ENCODE results near the gene DHX16. TPM values are rescaled to one million over a fixed set of nuclear protein-coding genes. Genes with fewer than 3 reads are reported as not detected.

Gene DHX16
- total RNA-seq, 5 donors from 2014 or later (not counting 1 experiment from before 2014, with no cell fraction given): 29.0 to 51.9 (median 46.2) TPM

GRCh38 chr6:30712441-30712945 lies 39.7 kb upstream of the DHX16 start:
- DNase-seq: no peak
- 85% methylated on average over 7 of the region's 7 CpGs for whole genome bisulfite sequencing (ENCODE audit: insufficient coverage)
- POLR2A ChIA-PET: no interaction called here

DNA sequence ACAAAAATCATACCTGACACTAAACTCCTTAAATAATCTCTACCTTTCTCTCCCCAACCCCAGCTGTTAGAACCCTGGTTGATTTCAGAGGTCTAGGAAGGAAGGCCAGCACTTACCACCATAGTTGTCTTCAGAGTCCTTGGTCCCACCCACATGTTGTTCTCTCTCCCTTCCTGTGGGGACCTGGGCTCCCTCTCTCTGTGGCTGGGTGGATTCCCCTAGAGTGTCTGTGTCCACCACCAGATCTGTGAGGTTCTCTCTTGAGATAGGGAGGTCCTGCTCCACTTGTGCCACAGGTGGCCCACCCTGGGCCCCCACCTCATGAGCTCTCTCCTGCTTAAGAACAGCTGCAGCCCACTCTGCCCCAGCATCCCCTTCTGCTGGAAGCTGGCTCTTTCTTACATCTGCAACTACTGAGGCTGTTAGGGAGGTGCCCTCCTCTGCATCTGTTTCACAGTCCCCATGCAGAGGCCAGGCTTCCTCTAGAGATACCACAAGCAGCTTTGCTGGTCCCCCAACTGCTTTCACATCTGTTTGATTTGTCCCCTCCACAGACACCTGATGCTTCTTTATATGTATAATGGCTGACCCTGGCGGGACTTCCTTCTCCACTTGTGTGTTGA lies 39.1 kb upstream of the DHX16 start:
- H3K27me3 ChIP-seq (replicated peaks in 1 of 2; ENCODE audit: control insufficient read depth in 2 of 2, extremely low read depth in 1 of 2, insufficient read depth in 2 of 2, low read length in 1 of 2): no peaks in the 10 kb centered on the region
- H3K4me3 ChIP-seq (ENCODE audit: control insufficient read depth in 1 of 2, extremely low read depth in 1 of 2, low read length in 1 of 2): no peak overlapping the region
- H3K9me3 Mint-ChIP-seq: no peaks in the 10 kb centered on the region
- ChIA-PET CTCF (interaction anchor here in 1 of 2 donors (1.1 kb wide), 1 partner anchor 33 kb away, joined by 4 read pairs; no protein-coding TSS in a partner anchor), POLR2A (no interaction called here)
- no peaks in the 10 kb centered on the region for H3K9me3 ChIP-seq
- H3K4me1 ChIP-seq (ENCODE audit: control insufficient read depth in 1 of 2, extremely low read depth in 1 of 2, insufficient read depth in 2 of 2, low read length in 2 of 2): peaks cover 3 to 18% of the 10 kb centered on the region in 2 experiments
- no peaks in the 10 kb centered on the region for H3K27me3 Mint-ChIP-seq
- no peak overlapping the region for H3K27ac ChIP-seq (ENCODE audit: low read length)
- peak overlapping the region in 1 of 2 donors; percentile 65 for H3K27ac Mint-ChIP-seq
- ATAC-seq (replicated peaks in 1 of 4) (no peak), DNase-seq (no peak)
- WGBS (ENCODE audit: insufficient coverage): no CpG with 5 or more reads among the region's 1 CpG
- H3K4me1 Mint-ChIP-seq: peaks cover 27 to 44% (median 31%) of the 10 kb centered on the region in 3 donors
- peaks cover 57% of the 10 kb centered on the region for H3K36me3 Mint-ChIP-seq
- H3K36me3 ChIP-seq (ENCODE audit: control insufficient read depth in 2 of 2, extremely low read depth in 1 of 2, insufficient read depth in 1 of 2, low read length in 1 of 2): peaks cover 0 to 57% of the 10 kb centered on the region in 2 donors
- no peak overlapping the region for H3K4me3 Mint-ChIP-seq

More at GRCh38 chr6:30712441-30712945, 39.7 kb upstream of the DHX16 start:
- no peaks in the 10 kb centered on the region for H3K9me3 ChIP-seq
- H3K27ac ChIP-seq (ENCODE audit: low read length): no peak overlapping the region
- CTCF ChIA-PET: interaction anchor here in 1 of 2 donors (1.1 kb wide), 1 partner anchor 33 kb away, joined by 4 read pairs; no protein-coding TSS in a partner anchor
- H3K27me3 ChIP-seq (replicated peaks in 1 of 2; ENCODE audit: control insufficient read depth in 2 of 2, extremely low read depth in 1 of 2, insufficient read depth in 2 of 2, low read length in 1 of 2): no peaks in the 10 kb centered on the region
- Mint-ChIP-seq H3K9me3 (no peaks in the 10 kb centered on the region), H3K4me3 (no peak overlapping the region), H3K27ac (peak overlapping the region in 1 of 2 donors; percentile 65), H3K36me3 (peaks cover 56% of the 10 kb centered on the region), H3K27me3 (no peaks in the 10 kb centered on the region), H3K4me1 (peaks cover 32 to 51% (median 36%) of the 10 kb centered on the region in 3 donors)
- peaks cover 3 to 21% of the 10 kb centered on the region in 2 experiments for H3K4me1 ChIP-seq (ENCODE audit: control insufficient read depth in 1 of 2, extremely low read depth in 1 of 2, insufficient read depth in 2 of 2, low read length in 2 of 2)
- no peak overlapping the region for H3K4me3 ChIP-seq (ENCODE audit: control insufficient read depth in 1 of 2, extremely low read depth in 1 of 2, low read length in 1 of 2)
- peaks cover 0 to 52% of the 10 kb centered on the region in 2 donors for H3K36me3 ChIP-seq (ENCODE audit: control insufficient read depth in 2 of 2, extremely low read depth in 1 of 2, insufficient read depth in 1 of 2, low read length in 1 of 2)
- ATAC-seq (replicated peaks in 1 of 4): no peak

DNA sequence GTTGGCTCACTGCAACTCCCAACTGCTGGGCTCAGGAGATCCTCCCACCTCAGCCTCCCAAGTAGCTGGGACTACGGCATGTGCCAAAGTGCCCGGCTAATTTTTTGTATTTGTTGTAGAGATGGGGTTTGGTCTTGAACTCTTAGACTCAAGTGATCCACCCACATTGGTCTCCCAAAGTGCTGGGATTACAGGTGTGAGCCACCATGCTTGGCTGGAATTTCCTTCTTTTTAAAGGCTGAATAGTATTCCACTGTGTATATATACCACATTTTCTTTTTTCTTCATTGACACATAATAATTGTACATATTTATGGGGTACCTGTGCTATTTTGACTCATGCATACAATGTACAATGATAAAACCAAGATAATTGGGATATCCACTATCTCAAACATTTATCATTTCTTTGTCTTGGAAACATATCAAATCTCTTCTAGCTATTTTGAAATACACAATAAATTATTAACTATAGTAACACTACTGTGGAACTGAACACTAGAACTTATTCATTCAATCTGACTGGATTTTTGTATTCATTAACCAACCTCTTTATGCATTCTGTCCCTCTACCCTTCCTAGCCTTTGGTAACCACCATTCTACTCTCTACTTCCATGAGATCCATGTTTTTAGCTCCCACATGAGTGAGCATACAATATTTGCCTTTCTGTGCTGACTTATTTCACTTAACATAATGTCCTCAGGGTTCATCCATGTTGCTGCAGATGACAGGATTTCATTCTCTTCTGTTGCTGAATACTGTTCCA lies 36.5 kb upstream of the DHX16 start:
- Mint-ChIP-seq H3K27me3 (no peaks in the 10 kb centered on the region), H3K27ac (no peak overlapping the region), H3K36me3 (peaks cover 66% of the 10 kb centered on the region), H3K4me1 (peaks cover 9 to 20% (median 16%) of the 10 kb centered on the region in 3 donors), H3K4me3 (no peak overlapping the region), H3K9me3 (no peaks in the 10 kb centered on the region)
- Histone ChIP-seq H3K27me3 (replicated peaks in 1 of 2; ENCODE audit: control insufficient read depth in 2 of 2, extremely low read depth in 1 of 2, insufficient read depth in 2 of 2, low read length in 1 of 2) (no peaks in the 10 kb centered on the region), H3K4me3 (ENCODE audit: control insufficient read depth in 1 of 2, extremely low read depth in 1 of 2, low read length in 1 of 2) (no peak overlapping the region), H3K27ac (ENCODE audit: low read length) (no peak overlapping the region), H3K4me1 (ENCODE audit: control insufficient read depth in 1 of 2, extremely low read depth in 1 of 2, insufficient read depth in 2 of 2, low read length in 2 of 2) (peaks cover 0 to 7% of the 10 kb centered on the region in 2 experiments), H3K36me3 (ENCODE audit: control insufficient read depth in 2 of 2, extremely low read depth in 1 of 2, insufficient read depth in 1 of 2, low read length in 1 of 2) (peaks cover 6 to 57% of the 10 kb centered on the region in 2 donors), H3K9me3 (no peaks in the 10 kb centered on the region)
- ATAC-seq (replicated peaks in 1 of 4) (no peak), DNase-seq (no peak)
- ChIA-PET POLR2A (no interaction called here), CTCF (no interaction called here)
- WGBS (ENCODE audit: insufficient coverage): no CpG with 5 or more reads among the region's 2 CpGs

GRCh38 chr6:30707281-30707850 lies 34.6 kb upstream of the DHX16 start:
- Mint-ChIP-seq H3K27ac (no peak overlapping the region), H3K4me1 (peaks cover 5 to 12% (median 10%) of the 10 kb centered on the region in 3 donors), H3K27me3 (no peaks in the 10 kb centered on the region), H3K4me3 (no peak overlapping the region), H3K36me3 (peaks cover 64% of the 10 kb centered on the region), H3K9me3 (no peaks in the 10 kb centered on the region)
- ATAC-seq (replicated peaks in 1 of 4) (no peak), DNase-seq (no peak)
- Histone ChIP-seq H3K4me3 (ENCODE audit: control insufficient read depth in 1 of 2, extremely low read depth in 1 of 2, low read length in 1 of 2) (no peak overlapping the region), H3K4me1 (ENCODE audit: control insufficient read depth in 1 of 2, extremely low read depth in 1 of 2, insufficient read depth in 2 of 2, low read length in 2 of 2) (peaks cover 0 to 7% of the 10 kb centered on the region in 2 experiments), H3K27me3 (replicated peaks in 1 of 2; ENCODE audit: control insufficient read depth in 2 of 2, extremely low read depth in 1 of 2, insufficient read depth in 2 of 2, low read length in 1 of 2) (no peaks in the 10 kb centered on the region), H3K36me3 (ENCODE audit: control insufficient read depth in 2 of 2, extremely low read depth in 1 of 2, insufficient read depth in 1 of 2, low read length in 1 of 2) (peaks cover 10 to 54% of the 10 kb centered on the region in 2 donors), H3K27ac (ENCODE audit: low read length) (no peak overlapping the region), H3K9me3 (no peaks in the 10 kb centered on the region)
- WGBS (ENCODE audit: insufficient coverage): 100% methylated on average over 1 of the region's 6 CpGs
- ChIA-PET CTCF (interaction anchor here in 1 of 2 donors (0.6 kb wide), 1 partner anchor 191 kb away, joined by 5 read pairs; no protein-coding TSS in a partner anchor), POLR2A (interaction anchor here in 1 of 2 donors (0.6 kb wide), 1 partner anchor 1447 kb away, joined by 5 read pairs; no protein-coding TSS in a partner anchor)

DNA sequence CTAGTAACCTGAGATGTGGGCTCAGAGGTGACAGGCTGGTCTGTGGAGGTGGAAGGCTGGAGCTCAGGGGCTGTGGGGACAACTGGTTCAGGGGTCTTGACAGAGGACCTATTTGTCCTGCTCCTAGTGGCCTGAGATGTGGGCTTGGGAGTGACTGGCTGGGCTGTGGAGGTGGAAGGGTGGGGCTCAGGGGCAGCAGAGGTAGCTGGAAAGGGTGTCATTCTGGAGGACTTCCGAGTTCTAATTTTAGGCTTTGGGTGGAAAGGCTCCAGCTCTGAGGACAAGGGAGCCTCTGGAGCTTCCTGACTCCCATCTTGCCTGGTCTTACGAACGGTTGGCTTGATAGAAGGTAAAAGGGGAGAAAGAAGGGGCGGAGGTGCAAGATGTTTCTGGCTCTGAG lies 32.8 kb upstream of the DHX16 start:
- Histone ChIP-seq H3K36me3 (ENCODE audit: control insufficient read depth in 2 of 2, extremely low read depth in 1 of 2, insufficient read depth in 1 of 2, low read length in 1 of 2) (peaks cover 13 to 38% of the 10 kb centered on the region in 2 donors), H3K27ac (ENCODE audit: low read length) (no peak overlapping the region), H3K4me3 (ENCODE audit: control insufficient read depth in 1 of 2, extremely low read depth in 1 of 2, low read length in 1 of 2) (no peak overlapping the region), H3K4me1 (ENCODE audit: control insufficient read depth in 1 of 2, extremely low read depth in 1 of 2, insufficient read depth in 2 of 2, low read length in 2 of 2) (no peaks in the 10 kb centered on the region), H3K9me3 (no peaks in the 10 kb centered on the region), H3K27me3 (replicated peaks in 1 of 2; ENCODE audit: control insufficient read depth in 2 of 2, extremely low read depth in 1 of 2, insufficient read depth in 2 of 2, low read length in 1 of 2) (no peaks in the 10 kb centered on the region)
- H3K4me3 Mint-ChIP-seq: no peak overlapping the region
- CTCF ChIA-PET: interaction anchor here in 1 of 2 donors (0.6 kb wide), 1 partner anchor 25 kb away, joined by 4 read pairs; no protein-coding TSS in a partner anchor
- ATAC-seq (replicated peaks in 1 of 4) (no peak), DNase-seq (no peak)
- POLR2A ChIA-PET: interaction anchor here in 1 of 2 donors (0.6 to 0.7 kb wide), 2 partner anchors 12 to 896 kb away, joined by 3 to 8 read pairs; no protein-coding TSS in a partner anchor
- H3K27me3 Mint-ChIP-seq: no peaks in the 10 kb centered on the region
- H3K36me3 Mint-ChIP-seq: peaks cover 54% of the 10 kb centered on the region
- peak overlapping the region in 1 of 2 donors; percentile 34 for H3K27ac Mint-ChIP-seq
- WGBS (ENCODE audit: insufficient coverage): 100% methylated on average over 2 of the region's 4 CpGs
- peaks cover 0 to under 1% (median 0%) of the 10 kb centered on the region in 3 donors for H3K4me1 Mint-ChIP-seq
- no peaks in the 10 kb centered on the region for H3K9me3 Mint-ChIP-seq

DNA sequence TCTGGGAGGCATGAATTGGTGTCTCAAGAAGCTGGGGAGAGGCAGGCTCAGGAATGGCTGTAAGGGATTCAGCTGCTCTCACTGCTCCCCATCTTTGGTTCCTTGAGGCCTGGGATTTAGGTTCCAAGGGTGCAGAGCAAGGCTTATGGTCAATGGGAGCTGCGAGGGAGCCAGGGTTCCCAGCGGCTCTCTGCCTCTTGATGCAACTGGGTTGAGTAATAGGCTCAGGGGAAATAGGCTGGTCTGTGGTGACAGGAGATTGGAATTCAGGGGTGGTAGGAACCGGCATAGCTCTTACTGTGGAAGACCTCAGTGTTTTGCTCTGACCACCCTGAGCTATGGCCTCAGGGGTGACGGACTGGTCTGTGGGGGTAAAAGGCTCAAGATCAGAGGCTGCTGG lies 31.0 kb upstream of the DHX16 start:
- CTCF ChIA-PET: interaction anchor here in 1 of 2 donors (0.6 kb wide), 1 partner anchor 30 kb away, joined by 3 read pairs; no protein-coding TSS in a partner anchor
- Mint-ChIP-seq H3K4me1 (no peaks in the 10 kb centered on the region), H3K9me3 (no peaks in the 10 kb centered on the region), H3K36me3 (peaks cover 58% of the 10 kb centered on the region), H3K27me3 (no peaks in the 10 kb centered on the region), H3K4me3 (no peak overlapping the region), H3K27ac (no peak overlapping the region)
- H3K27me3 ChIP-seq (replicated peaks in 1 of 2; ENCODE audit: control insufficient read depth in 2 of 2, extremely low read depth in 1 of 2, insufficient read depth in 2 of 2, low read length in 1 of 2): no peaks in the 10 kb centered on the region
- WGBS (ENCODE audit: insufficient coverage): 100% methylated on average over 4 of the region's 4 CpGs
- ATAC-seq (replicated peaks in 1 of 4) (no peak), DNase-seq (no peak)
- H3K36me3 ChIP-seq (ENCODE audit: control insufficient read depth in 2 of 2, extremely low read depth in 1 of 2, insufficient read depth in 1 of 2, low read length in 1 of 2): peaks cover 13 to 36% of the 10 kb centered on the region in 2 donors
- H3K4me1 ChIP-seq (ENCODE audit: control insufficient read depth in 1 of 2, extremely low read depth in 1 of 2, insufficient read depth in 2 of 2, low read length in 2 of 2): no peaks in the 10 kb centered on the region
- no peak overlapping the region for H3K4me3 ChIP-seq (ENCODE audit: control insufficient read depth in 1 of 2, extremely low read depth in 1 of 2, low read length in 1 of 2)
- H3K27ac ChIP-seq (ENCODE audit: low read length): no peak overlapping the region
- H3K9me3 ChIP-seq: no peaks in the 10 kb centered on the region
- POLR2A ChIA-PET: no interaction called here

All from T-cell (primary cell).